ENCODE results near the gene RPL10. TPM values are rescaled to one million over a fixed set of nuclear protein-coding genes. Genes with fewer than 3 reads are reported as not detected.

Gene RPL10
- total RNA-seq, 1 experiment from 2014 or later, result 2,110 TPM

DNA sequence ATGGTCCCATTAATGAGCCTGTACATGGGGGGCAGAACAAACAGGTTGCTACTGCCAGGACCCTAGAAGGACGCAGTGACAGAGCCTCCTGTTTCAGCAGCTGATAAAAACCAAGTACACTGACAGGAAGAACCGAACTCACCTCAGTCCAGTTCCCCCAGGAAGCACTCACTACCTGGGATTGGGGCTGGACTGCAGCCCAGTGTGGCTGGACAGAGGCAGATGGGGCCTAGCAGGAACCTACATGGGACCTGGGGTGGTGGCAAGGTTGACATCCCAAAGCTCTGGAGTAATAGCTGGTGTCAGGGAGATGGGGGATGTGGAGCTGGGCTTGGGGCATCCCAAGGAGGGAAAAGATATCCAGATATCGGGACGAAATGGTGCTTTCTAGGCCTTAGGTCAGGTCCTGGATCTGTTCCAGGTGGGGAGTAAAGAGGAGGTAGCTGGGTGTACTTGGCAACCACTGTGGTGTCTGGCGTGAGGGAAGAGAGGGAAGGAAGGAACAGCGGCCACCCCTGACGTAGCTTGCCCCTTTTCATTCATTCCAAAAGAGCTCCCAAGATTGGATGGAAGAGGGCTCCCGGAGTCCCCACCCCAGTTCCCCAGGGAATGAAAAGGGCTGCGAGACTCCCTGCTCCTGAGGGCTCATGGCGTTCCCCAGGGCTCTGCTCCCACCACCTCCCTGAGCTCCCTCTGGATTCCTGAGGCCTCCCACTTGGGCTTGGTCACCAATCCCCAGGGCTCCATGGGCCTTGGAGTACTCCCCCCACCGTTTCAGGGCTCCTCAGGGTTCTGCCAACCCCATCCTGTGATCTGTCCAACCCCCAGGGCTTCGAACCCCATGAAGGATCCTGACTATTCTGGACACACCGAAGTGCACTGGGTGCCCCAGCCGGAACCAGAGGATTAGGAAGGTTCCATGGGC, 14.6 kb upstream of the RPL10 start:
- peaks cover 14% of the 10 kb centered on the region for H3K9me3 ChIP-seq (ENCODE audit: control insufficient read depth, low read depth, low read length)

More for the DNA sequence above, 14.6 kb upstream of the RPL10 start:
- Histone ChIP-seq H2BK5ac (ENCODE audit: insufficient read length, low read length) (no peak overlapping the region), H3K4ac (ENCODE audit: low read depth, low read length) (no peak overlapping the region), H3K4me2 (ENCODE audit: insufficient read depth, insufficient read length, low read length) (no peak overlapping the region), H3K9ac (ENCODE audit: extremely low read depth, insufficient read length, low read length) (no peak overlapping the region), H2AFZ (ENCODE audit: low read length) (no peak overlapping the region), H3K4me1 (ENCODE audit: insufficient read depth, low read length) (no peaks in the 10 kb centered on the region; the same call in 1 of the 2 replicates), H3T11ph (ENCODE audit: low read length) (no peak overlapping the region), H3K56ac (ENCODE audit: insufficient read length, low read depth, low read length) (no peak overlapping the region), H3K27ac (ENCODE audit: insufficient read length, low read depth, low read length) (no peak overlapping the region), H2BK12ac (ENCODE audit: insufficient read length, low read depth, low read length) (no peak overlapping the region), H2BK120ac (ENCODE audit: low read depth, low read length, poor library complexity, severe bottlenecking) (no peak overlapping the region), H2AK5ac (ENCODE audit: insufficient read length, low read length) (no peak overlapping the region), H3K18ac (ENCODE audit: insufficient read length, low read depth, low read length) (peak overlapping the region; percentile 14), H3K79me2 (ENCODE audit: insufficient read depth, low read length) (no peaks in the 10 kb centered on the region; the same call in 1 of the 2 replicates), H3K14ac (ENCODE audit: insufficient read depth, low read length) (no peak overlapping the region), H4K5ac (ENCODE audit: insufficient read length, low read depth, low read length) (no peak overlapping the region), H3K23ac (ENCODE audit: insufficient read length, low read depth, low read length) (no peak overlapping the region), H3K23me2 (ENCODE audit: insufficient read length, low read depth, low read length, poor library complexity, severe bottlenecking) (peaks cover 9% of the 10 kb centered on the region), H4K8ac (replicated peaks; ENCODE audit: insufficient read length, low read depth, low read length) (no peak overlapping the region), H2BK15ac (ENCODE audit: low read depth, low read length) (no peak overlapping the region), H2BK20ac (ENCODE audit: low read depth, low read length, poor library complexity, severe bottlenecking) (no peak overlapping the region), H3K79me1 (ENCODE audit: insufficient read depth, low read depth, low read length, poor library complexity, severe bottlenecking) (no peaks in the 10 kb centered on the region), H3K27me3 (ENCODE audit: insufficient read depth, low read length) (no peaks in the 10 kb centered on the region), H4K91ac (ENCODE audit: insufficient read length, low read depth, low read length) (no peak overlapping the region), H4K20me1 (ENCODE audit: control insufficient read depth, insufficient read depth, insufficient read length) (no peaks in the 10 kb centered on the region)
- peaks cover 2% of the 10 kb centered on the region; the same call in 1 of the 2 replicates for H3K27me3 Mint-ChIP-seq (ENCODE audit: low read depth)
- no peak for TF ChIP-seq CTCF (conservative IDR thresholded peaks at IDR 0.05)
- peaks cover 17 to 33% of the 10 kb centered on the region in 2 experiments for H3K4me1 Mint-ChIP-seq
- peaks cover 33 to 38% of the 10 kb centered on the region in 2 experiments for H3K9me3 Mint-ChIP-seq
- DNase-seq, result no peak
- peak overlapping the region in 2 of 3 experiments; percentile 44 to 63; a peak in 2 of 7 replicates for H3K27ac Mint-ChIP-seq
- H3K36me3 Mint-ChIP-seq (ENCODE audit: insufficient read depth in 1 of 3, low read depth in 3 of 3), result peaks cover 15 to 29% (median 22%) of the 10 kb centered on the region in 3 experiments
- WGBS (ENCODE audit: extremely low coverage, insufficient read length, low lambda C conversion rate), result no CpG with 5 or more reads among the region's 14 CpGs
- peak overlapping the region in 1 of 2 experiments; percentile 35; a peak in 2 of 5 replicates for H3K4me3 Mint-ChIP-seq
